OCI-LY7 (cell line): ENCODE measurements around the gene SPPL2A. TPM values are rescaled to one million over a fixed set of nuclear protein-coding genes. Genes with fewer than 3 reads are reported as not detected.

ENCODE experiments used
- BruUV-seq: library from RNA; stranded (reverse); fragments of 400-500 nt; replicated peaks from 2 replicates; lab custom pipeline; 2021; lab: Mats Ljungman, UMichigan
- CTCF ChIA-PET: fragments of 300-600 bp; sonication (Branson Sonifier 250); formaldehyde crosslinking; loops from one replicate; lab custom pipeline; 2022; ENCODE audit warnings: antibody characterized with exemption; ENCODE audit not compliant: unreplicated experiment; lab: Charles Lee
- POLR2A ChIA-PET: fragments of 300-600 bp; sonication (Branson Sonifier 250); formaldehyde crosslinking; loops from one replicate; lab custom pipeline; 2022; ENCODE audit warnings: antibody characterized with exemption; lab: Charles Lee
- DNase-seq: peaks from one replicate; pipeline ENCODE4 v3.0.0-alpha.2; 2015; ENCODE audit warnings: low spot score
- H2AFZ ChIP-seq: fragments of 200-600 bp; sonication (generic), shearing (Covaris generic); 2 replicates; pipeline ENCODE4 v1.6.1; 2014; ENCODE audit warnings: mild to moderate bottlenecking, antibody characterized with exemption, low read length, moderate library complexity
- H3K27ac ChIP-seq: fragments of 200-600 bp; sonication (generic); 2 replicates; pipeline ENCODE4 v1.5.1; 2014; ENCODE audit warnings: mixed run types, low read depth, mild to moderate bottlenecking, moderate library complexity, low read length, inconsistent platforms; ENCODE audit not compliant: poor library complexity, severe bottlenecking
- H3K36me3 ChIP-seq: fragments of 200-600 bp; sonication (generic); 2 replicates; pipeline ENCODE4 v1.6.1; 2014; ENCODE audit warnings: mild to moderate bottlenecking, antibody characterized with exemption, low read length, moderate library complexity, mixed read lengths; ENCODE audit not compliant: insufficient read depth
- H3K4me1 ChIP-seq: fragments of 200-600 bp; sonication (generic); 2 replicates; pipeline ENCODE4 v1.5.1; 2014; ENCODE audit warnings: mild to moderate bottlenecking, low read length; ENCODE audit not compliant: insufficient read depth, poor library complexity, severe bottlenecking
- H3K4me2 ChIP-seq: fragments of 200-600 bp; sonication (generic); 2 replicates; pipeline ENCODE4 v1.6.1; 2014; ENCODE audit warnings: mild to moderate bottlenecking, low read length
- H3K4me3 ChIP-seq: fragments of 200-600 bp; sonication (generic); 2 replicates; pipeline ENCODE4 v1.5.1; 2014; ENCODE audit warnings: mild to moderate bottlenecking, low read depth, low read length; ENCODE audit not compliant: poor library complexity, severe bottlenecking
- H3K79me2 ChIP-seq: fragments of 200-600 bp; sonication (generic); 2 replicates; pipeline ENCODE4 v1.6.1; 2016; ENCODE audit warnings: low read depth, mild to moderate bottlenecking, low read length, moderate library complexity, mixed read lengths; ENCODE audit not compliant: insufficient read depth
- H3K9me2 ChIP-seq: fragments of 200-600 bp; sonication (generic); 2 replicates; pipeline ENCODE4 v1.6.1; 2016; ENCODE audit warnings: mild to moderate bottlenecking, low read length, mixed read lengths; ENCODE audit not compliant: insufficient read depth
- H3K9me3 ChIP-seq: fragments of 200-600 bp; sonication (generic); 2 replicates; pipeline ENCODE4 v1.6.1; 2014; ENCODE audit warnings: mild to moderate bottlenecking, mixed run types, low read length, mixed read lengths
- H4K20me1 ChIP-seq: fragments of 200-600 bp; sonication (generic); 2 replicates; pipeline ENCODE4 v1.6.1; 2014; ENCODE audit warnings: mild to moderate bottlenecking, antibody characterized with exemption, low read length, moderate library complexity, mixed read lengths; ENCODE audit not compliant: insufficient read depth
- EZH2phosphoT487 ChIP-seq: fragments of 200-600 bp; sonication (generic); IDR thresholded peaks from 2 replicates; pipeline ENCODE4 v1.6.1; 2018; ENCODE audit warnings: low read depth, borderline replicate concordance, mild to moderate bottlenecking, mixed run types, antibody characterized with exemption, low read length, moderate library complexity, mixed read lengths
- intact Hi-C: fragments of 100-400 bp; cut with micrococcal nuclease; formaldehyde crosslinking; loops from one replicate; pipeline ENCODE4 v1.10.0; 2022; ENCODE audit not compliant: unreplicated experiment
- total RNA-seq, 2 experiments: library from RNA; depleted of rRNA in 1 of 2; stranded (reverse); fragments of >200 nt in 1 of 2; shearing (Covaris generic) in 1 of 2; gene quantifications; 2 replicates each; pipeline ENCODE4 v1.2.3, GENCODE V29; 2014 to 2022
- TF ChIP-seq, protein P1 (sequence below): fragments of 200-600 bp; sonication (generic); conservative IDR thresholded peaks from 2 replicates; pipeline ENCODE4 v1.5.1; 2014; ENCODE audit warnings: mild to moderate bottlenecking, antibody characterized with exemption, low read length, moderate library complexity, mixed read lengths

Gene SPPL2A
- total RNA-seq, 2 experiments from 2014 or later: 24.6 to 41.6 TPM

GRCh38 chr15:50800715-50801114 is 35.2 kb upstream of the SPPL2A start:
- CTCF ChIA-PET: no interaction called here

DNA sequence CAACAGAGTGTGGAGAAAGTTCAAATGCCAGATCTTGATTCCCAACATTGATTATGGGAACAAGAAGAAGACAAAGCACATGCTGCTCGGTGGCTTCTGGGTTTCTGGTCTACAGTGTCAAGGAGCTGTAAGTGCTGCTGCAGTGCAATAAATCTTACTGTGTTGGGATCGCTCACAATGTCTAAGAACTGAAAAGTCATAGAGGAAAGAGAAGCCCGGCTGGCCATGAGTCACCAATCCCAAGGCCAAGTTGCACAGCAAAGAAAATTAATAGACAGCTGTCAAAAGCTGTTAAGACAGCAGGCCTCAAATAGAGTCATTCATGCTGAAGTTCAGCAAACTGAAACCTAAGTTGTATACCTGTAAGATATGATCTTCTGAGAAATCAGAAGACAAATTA is 33.2 kb upstream of the SPPL2A start:
- Histone ChIP-seq H3K9me2 (no peaks in the 10 kb centered on the region), H3K36me3 (no peaks in the 10 kb centered on the region), H3K4me2 (no peak overlapping the region), H2AFZ (no peak overlapping the region), H4K20me1 (no peaks in the 10 kb centered on the region), H3K9me3 (no peaks in the 10 kb centered on the region), H3K79me2 (no peaks in the 10 kb centered on the region), H3K4me1 (peaks cover 7% of the 10 kb centered on the region), H3K4me3 (no peak overlapping the region), H3K27ac (no peak overlapping the region)
- BruUV-seq: no TSS peak
- intact Hi-C loops: no loop called here
- DNase-seq: no peak
- POLR2A ChIA-PET: no interaction called here
- TF ChIP-seq EZH2phosphoT487: no peak
- TF ChIP-seq, protein P1, sequence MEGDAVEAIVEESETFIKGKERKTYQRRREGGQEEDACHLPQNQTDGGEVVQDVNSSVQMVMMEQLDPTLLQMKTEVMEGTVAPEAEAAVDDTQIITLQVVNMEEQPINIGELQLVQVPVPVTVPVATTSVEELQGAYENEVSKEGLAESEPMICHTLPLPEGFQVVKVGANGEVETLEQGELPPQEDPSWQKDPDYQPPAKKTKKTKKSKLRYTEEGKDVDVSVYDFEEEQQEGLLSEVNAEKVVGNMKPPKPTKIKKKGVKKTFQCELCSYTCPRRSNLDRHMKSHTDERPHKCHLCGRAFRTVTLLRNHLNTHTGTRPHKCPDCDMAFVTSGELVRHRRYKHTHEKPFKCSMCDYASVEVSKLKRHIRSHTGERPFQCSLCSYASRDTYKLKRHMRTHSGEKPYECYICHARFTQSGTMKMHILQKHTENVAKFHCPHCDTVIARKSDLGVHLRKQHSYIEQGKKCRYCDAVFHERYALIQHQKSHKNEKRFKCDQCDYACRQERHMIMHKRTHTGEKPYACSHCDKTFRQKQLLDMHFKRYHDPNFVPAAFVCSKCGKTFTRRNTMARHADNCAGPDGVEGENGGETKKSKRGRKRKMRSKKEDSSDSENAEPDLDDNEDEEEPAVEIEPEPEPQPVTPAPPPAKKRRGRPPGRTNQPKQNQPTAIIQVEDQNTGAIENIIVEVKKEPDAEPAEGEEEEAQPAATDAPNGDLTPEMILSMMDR: no peak
- CTCF ChIA-PET: no interaction called here

More at GRCh38 chr15:50800715-50801114, 35.2 kb upstream of the SPPL2A start:
- no peak for DNase-seq
- no peaks in the 10 kb centered on the region for H3K9me3 ChIP-seq
- TF ChIP-seq EZH2phosphoT487: no peak
- TF ChIP-seq, protein P1: no peak
- no peaks in the 10 kb centered on the region for H3K36me3 ChIP-seq
- peaks cover 7% of the 10 kb centered on the region for H3K4me1 ChIP-seq
- no peaks in the 10 kb centered on the region for H3K9me2 ChIP-seq
- H2AFZ ChIP-seq: no peak overlapping the region
- POLR2A ChIA-PET: interaction anchor here (0.6 to 1.5 kb wide), 3 partner anchors 9 to 37 kb away, joined by 3 to 4 read pairs (median 3); no protein-coding TSS in a partner anchor
- H3K79me2 ChIP-seq: no peaks in the 10 kb centered on the region
- no peak overlapping the region for H3K27ac ChIP-seq
- BruUV-seq: no TSS peak
- H3K4me3 ChIP-seq: no peak overlapping the region
- peak overlapping the region; percentile 31; the same call in 1 of the 2 replicates for H3K4me2 ChIP-seq
- no peaks in the 10 kb centered on the region for H4K20me1 ChIP-seq
- intact Hi-C loops: loop anchor here (2.0 kb wide), 1 partner anchor 20 kb away; no protein-coding TSS in a partner anchor

DNA sequence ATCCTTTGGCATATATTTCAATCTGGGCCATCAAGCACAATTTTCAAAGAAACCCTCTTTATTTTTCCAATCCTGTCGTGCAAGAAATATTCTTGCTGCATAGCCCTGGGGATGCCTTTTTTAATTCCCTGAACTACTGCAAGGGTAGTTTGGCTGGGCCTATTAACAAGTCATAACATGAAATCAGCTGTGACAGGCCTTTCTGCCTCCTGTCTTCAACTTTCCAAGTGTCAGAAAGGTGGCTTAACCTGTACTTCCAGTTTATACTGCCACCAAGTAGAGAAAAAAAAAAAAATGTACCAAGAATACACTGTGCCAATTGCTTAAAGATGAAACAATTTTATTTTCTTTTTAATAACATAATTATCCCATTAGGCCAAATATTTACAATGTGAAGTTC is 32.4 kb upstream of the SPPL2A start:
- Histone ChIP-seq H3K79me2 (no peaks in the 10 kb centered on the region), H3K4me2 (no peak overlapping the region), H3K27ac (no peak overlapping the region), H3K9me3 (no peaks in the 10 kb centered on the region), H3K4me3 (no peak overlapping the region), H3K9me2 (no peaks in the 10 kb centered on the region), H4K20me1 (no peaks in the 10 kb centered on the region), H3K4me1 (peaks cover 7% of the 10 kb centered on the region), H2AFZ (no peak overlapping the region), H3K36me3 (no peaks in the 10 kb centered on the region)
- no peak for TF ChIP-seq EZH2phosphoT487
- TF ChIP-seq, protein P1: no peak
- POLR2A ChIA-PET: no interaction called here
- DNase-seq: no peak
- BruUV-seq: no TSS peak
- intact Hi-C loops: no loop called here
- CTCF ChIA-PET: no interaction called here
